NCI-H1694 treated with DMSO at 0.1 percent for 48 hours (cell line): Measurements from ENCODE around the gene PTTG1IP.

Experiments used
- DNase-seq: peaks from one replicate; lab custom pipeline; 2025; lab: John Stamatoyannopoulos, UW

PTTG1IP gene

DNA sequence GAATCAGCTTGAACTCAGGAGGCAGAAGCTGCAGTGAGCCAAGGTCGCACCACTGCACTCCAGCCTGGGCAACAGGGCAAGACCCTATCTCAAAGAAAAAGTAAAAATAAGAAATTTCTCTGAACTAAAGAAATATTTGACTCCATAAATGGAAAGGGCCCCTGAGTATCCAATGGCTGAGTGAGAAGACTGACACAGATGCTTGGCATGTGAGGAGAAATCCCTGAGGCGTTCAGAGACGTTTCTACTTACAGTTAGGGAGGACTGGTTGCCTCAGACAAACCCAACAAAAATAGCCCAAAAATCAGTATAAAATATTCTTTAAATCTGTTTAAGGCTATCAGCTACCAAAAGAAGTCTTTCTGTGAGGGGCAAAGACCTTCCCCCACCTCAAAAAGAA lies 52.6 kb downstream of the PTTG1IP start:
- no peak for DNase-seq

DNA sequence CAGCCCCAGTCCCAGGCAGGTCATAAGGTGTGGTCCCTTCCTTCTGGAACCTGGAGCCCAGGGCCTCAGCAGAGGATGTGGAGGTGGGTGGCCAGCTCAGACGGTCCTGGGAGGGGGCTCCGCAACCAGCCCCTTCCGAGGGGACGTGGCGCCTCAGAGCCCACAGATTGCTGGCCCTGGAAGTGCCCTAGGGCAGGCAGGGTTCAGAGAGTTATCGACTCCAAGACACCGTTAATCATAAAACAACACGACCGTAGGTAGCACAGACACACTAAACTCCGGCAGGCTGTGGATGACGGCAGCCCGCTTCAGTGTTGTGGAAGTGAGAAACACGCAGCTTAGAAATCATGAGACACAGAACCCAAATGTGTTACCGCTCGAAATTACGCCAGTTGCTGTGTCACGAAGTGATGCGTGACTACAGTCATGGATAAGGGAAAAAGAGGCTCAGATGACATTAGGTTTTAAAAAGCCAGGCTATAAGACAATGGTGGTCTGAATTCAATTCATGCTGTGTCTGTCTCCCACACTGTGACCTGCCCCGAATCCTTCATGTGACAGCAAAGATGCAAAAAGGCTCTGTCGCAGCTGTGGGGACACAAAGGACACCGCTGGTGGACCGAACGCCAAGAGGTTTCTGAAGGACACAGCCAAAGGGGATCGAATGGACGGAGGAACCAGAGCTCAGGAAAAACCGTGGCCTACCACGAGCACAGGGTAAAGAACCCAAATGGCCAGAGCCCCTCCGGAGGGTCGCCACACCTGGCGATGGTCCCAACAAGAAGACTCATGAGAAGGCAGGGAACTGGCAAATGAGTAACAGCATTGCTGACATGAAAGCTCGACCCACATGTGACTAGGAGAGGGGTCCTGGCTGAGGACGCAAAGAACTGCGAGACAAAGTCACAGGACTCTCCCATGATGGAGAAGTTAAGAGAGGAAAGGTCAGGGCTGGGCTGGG lies 53.9 kb downstream of the PTTG1IP start:
- no peak for DNase-seq

- no peak for DNase-seq
Measured at GRCh38 chr21:44818640-44819011, 54.9 kb downstream of the PTTG1IP start.

GRCh38 chr21:44817914-44818639 lies 55.4 kb downstream of the PTTG1IP start, which contains the start of gene SUMO3:
SUMO3 (minus strand) TSS chr21:44818062; CDS start chr21:44817968, 94 bp downstream.
- DNase-seq = peak; percentile 42

DNA sequence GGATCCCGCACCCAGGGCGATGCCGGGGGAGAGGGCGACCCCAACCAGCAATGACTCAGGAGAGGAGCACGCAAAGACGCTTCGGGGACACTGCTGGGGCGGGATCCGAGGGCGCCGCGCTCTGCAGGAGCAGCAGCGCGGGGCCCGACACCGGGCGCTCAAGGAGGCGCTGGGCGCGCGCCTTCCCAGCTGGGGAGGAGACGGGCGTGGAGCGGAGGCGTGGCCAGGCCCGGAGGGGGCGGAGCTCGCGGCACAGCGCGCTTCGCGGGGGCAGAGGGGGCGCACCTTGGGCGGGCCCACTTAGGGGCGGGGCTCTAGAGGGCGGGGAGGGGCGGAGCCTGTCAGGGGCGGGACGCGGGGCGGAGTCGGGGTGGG lies 56.0 kb downstream of the PTTG1IP start:
- peak; percentile 35 for DNase-seq

DNA sequence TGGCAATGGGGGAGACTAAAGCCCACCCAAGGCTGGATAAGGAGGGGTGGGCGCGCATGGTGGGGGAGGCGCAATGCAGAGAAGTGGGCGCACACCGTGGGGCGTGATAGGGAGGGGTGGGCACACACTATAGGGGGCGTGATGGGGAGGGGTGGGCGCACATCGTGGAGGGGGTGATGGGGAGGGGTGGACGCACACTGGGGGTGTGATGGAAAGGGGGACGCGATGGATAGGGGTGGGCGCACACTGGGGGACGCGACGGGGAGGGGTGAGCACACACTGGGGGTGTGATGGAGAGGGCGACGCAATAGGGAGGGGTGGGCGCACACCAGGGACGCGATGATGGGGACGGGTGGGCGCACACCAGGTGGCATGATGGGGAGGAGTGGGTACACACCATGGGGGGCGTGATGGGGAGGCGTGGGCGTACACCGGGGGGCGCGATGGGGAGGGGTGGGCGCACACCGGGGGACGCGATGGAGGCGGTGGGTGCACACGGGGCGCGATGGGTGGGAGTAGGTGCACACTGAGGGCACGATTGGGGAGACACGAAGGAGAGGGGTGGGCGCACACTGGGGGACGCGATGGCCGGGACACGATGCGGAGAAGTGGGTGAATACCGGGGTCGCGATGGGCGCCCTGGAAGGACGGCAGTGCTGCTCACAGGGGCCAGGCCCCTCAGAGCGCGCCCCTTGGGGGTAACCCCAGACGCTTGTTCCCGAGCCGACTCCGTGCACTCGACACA lies 56.6 kb downstream of the PTTG1IP start:
- DNase-seq = no peak

- DNase-seq = no peak
Measured at GRCh38 chr21:44815852-44816628, 57.5 kb downstream of the PTTG1IP start.

DNA sequence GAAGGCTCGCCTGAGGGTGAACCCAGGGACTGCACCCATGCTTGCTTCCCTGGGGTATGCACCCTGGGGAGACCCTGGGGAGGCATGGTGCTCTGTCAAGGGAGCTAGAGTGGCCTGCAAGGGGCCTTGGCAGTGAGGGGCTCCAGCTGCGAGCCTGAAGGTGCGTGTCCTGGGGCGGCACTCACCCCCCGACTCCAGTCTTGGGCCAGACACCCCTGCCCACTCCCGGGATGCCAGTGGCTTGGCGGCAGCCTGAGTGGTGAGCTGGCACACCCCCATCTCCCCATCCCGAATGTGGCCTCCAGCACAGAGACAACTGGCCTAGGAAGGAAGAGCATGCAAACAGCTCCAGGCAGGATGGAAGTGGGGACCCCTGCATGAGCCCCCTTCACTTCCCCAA lies 58.3 kb downstream of the PTTG1IP start:
- no peak for DNase-seq

GRCh38 chr21:44814498-44815023 lies 58.9 kb downstream of the PTTG1IP start:
- no peak for DNase-seq

- no peak for DNase-seq
Measured at GRCh38 chr21:44813727-44814126, 59.8 kb downstream of the PTTG1IP start.

DNA sequence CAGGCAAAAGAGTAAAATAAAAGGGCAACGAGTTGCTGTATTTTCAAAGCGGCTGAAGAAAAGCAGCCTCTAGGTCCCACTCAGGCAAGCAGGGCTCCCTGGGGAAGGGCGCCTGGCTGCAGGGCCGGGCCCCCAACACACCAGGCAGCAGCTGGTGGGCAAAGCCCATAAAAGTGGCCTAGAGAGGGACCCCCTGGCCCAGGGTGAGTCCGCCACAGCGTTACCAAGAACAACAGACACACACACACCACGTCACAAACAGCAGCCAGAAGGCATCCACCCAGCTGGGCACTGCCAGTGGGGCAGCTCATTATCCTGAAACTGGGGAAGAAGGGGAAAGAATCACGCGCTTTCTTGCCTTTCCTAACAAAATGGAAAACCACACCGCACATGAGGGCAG lies 60.3 kb downstream of the PTTG1IP start:
- DNase-seq = no peak

DNA sequence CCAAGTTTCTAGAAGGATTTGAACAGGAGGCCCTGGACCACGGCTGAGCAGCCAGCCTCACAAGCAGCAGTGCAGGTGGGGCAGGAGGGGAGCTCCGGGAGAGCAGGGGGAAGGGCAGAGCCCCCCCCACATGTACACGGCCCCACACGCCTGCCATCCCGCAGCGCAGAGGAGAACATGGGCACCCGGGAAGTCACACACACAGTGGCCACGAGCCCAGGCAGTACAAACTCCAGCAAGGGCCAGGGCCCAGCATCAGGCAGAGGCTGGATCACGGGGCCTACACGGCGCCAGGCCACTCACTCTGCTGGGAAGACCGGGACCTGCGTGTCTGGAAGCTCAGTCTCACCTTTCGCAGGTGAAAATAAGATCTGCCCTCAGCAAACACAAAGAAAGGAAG lies 60.9 kb downstream of the PTTG1IP start:
- no peak for DNase-seq

- DNase-seq = no peak
Measured at GRCh38 chr21:44810779-44811178, 62.7 kb downstream of the PTTG1IP start.

- no peak for DNase-seq
Measured at GRCh38 chr21:44805859-44806258, 67.6 kb downstream of the PTTG1IP start.

DNA sequence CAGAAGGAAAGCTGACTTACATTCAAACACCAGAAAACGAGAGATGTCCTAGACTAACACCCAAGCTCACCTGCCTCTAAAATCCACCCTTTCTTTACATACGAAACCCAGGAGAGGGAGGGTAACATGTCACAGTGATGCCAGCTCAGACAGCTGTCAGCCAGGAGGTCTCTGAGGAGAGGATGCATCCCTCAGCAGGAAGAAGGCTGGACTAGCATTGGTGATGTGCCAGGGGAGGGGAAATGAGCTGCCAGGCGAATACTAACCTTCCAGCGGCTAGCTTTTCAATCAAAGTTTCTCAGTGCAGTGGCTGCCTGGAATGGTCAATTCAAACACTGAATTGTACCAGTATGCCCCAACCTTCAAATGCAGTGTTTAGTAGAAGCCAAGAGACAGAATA lies 68.3 kb downstream of the PTTG1IP start:
- no peak for DNase-seq

DNA sequence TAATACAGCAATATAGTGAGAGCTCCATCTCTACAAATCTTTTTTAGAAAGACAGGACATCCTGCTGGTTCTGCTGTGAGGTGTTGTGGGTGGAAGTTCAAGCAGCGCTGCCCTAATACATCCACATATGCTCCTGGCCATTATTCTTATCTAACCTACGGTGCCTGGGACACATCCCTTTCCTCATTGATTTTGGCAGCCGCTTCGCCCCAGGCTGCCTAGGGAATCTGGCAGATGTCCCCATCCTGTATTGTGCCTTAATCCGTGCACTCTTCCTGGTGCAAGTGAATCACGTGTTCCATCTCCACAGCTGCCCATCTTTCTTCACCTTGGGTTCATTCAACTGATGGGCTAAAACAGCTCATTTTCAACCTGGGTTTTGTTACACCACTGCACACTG lies 68.7 kb downstream of the PTTG1IP start:
- DNase-seq = peak; percentile 32

- DNase-seq = no peak
Measured at GRCh38 chr21:44803651-44804050, 69.8 kb downstream of the PTTG1IP start.

DNA sequence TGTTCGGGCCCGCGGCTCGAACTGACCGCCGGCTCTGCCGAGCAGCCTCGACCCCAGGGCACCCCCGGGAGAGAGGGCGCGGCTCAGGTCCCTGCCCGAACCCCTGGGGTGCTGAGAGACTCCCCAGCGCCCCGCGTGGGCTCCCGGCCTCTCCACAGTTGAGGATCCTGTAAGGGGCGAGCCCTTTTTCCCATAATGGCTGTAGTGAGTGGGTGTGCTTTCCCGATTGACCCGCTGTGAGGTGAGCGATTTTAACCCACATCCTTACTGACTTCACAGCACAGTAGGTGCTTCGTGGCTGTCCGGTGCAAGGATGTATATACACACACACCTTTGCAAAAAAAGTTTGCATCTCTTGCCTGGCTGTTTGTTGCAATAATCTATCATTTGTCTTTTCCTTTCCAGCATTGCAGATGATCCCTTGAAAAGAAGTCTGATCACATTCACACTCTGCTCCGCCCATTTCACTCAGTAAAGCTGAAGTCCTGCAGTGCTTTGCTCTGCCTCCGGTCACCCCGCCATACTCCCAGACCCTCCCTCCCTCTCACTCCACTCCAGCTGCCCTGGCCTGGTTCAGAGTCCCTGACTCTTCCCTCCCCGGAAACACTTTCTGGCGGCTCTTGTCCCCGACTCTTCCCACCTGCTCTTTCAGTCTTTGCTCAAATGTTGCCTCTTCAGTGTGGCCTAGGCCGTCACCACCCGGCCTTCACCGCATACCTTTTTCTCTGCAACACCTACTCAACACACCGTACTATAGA lies 70.9 kb downstream of the PTTG1IP start:
- DNase-seq = no peak

DNA sequence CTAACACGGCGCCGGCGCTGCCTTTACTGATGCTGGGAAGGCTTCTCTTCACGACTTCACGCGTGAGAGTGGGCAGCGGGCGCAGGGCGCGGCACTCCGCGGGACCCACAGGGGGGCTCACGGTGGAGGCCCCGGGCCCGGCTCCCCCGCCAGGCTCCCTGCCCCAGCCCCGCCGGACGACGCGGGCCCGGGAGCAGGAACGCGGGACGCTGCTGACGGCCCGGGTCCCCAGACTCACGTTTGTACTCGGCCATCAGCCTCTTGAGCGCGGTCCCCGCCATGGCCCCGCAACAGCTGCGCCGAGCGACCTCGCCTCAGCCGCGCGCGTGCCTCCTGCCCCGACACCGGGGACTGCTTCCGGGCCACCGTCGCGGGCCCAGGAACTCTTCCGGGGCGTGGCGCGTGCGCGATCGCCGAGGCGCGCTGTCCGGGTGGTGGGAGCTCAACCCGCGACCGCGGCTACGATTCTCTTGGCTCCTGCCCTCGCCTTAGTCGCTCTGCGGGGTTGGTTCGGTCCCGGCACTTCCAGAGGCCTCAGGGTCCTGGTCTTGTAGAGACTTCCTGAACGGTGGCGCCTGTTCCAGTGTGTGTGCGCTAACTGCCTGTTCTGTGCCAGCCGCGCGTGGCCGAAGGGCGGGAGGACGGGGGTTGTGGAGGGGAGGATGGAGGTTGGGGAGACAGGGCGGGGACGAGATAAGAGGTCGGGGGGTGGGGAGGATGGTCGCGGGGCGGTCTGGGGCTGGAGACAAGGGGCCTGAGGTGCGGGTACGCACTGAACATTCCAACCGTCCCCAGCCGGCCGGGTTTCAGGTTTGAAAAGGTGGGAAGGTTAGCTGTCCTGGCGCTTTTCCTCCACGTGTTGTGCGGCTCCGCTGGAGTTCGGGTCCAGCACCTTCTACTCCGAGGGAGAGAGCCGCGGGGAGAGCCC lies 71.8 kb downstream of the PTTG1IP start, which contains the start of gene UBE2G2:
TSS of gene UBE2G2 (minus strand) at position 353 of the 928 bp plus-strand sequence. CDS start at position 281, 72 bp downstream.
- peak; percentile 55 for DNase-seq
